IPS-18c (cell line): ENCODE results near the gene DDX5.

Experiments
- H3K4me3 ChIP-seq: 2 replicates; pipeline ENCODE4 v1.7.0; 2013; ENCODE audit warnings: low read depth, mild to moderate bottlenecking, low read length, moderate library complexity; ENCODE audit not compliant: insufficient read depth
- H3K9me3 ChIP-seq: one replicate; pipeline ENCODE4 v1.6.1; 2013; ENCODE audit warnings: mild to moderate bottlenecking, low read length, moderate library complexity; ENCODE audit not compliant: control insufficient read depth, insufficient read depth

Gene DDX5

DNA sequence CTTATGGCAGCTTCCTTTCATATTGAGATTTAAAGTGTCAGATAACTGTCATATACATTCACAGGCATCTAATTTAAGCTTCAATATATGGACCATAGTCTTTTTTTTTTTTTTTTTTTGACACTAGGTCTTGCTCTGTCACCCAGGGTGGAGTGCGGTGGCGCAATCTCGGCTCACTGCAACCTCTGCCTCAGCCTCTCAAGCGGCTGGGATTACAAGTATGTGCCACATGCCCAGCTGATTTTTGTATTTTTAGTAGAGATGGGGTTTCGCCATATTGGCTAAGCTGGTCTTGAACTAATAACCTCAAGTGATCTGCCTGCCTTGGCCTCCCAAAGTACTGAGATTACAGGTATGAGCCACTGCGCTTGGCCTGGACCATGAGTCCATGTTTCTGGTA lies 14.3 kb upstream of the DDX5 start:
- H3K4me3 ChIP-seq = no peak overlapping the region
- no peaks in the 10 kb centered on the region for H3K9me3 ChIP-seq

GRCh38 chr17:64519601-64520000 lies 13.5 kb upstream of the DDX5 start:
- no peak overlapping the region for H3K4me3 ChIP-seq
- H3K9me3 ChIP-seq = no peaks in the 10 kb centered on the region

DNA sequence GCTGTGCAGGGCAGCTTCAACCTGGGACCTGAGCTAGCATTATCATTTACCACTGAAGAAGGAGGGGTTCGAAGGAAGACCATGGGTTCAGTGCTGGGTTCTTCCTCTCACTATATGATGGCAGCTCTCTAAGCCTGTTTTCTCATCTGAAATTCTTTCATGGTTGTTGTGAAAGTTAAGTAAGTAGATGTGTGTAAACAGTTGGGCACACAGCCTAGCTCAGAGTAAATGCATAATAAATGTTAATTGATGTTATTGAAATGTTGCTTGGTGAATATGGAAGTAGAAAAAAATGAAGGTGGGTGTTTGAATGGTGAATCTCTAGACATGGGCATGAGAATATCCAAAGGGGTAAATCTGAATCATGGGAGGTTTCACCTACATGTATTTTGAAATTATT lies 9.7 kb upstream of the DDX5 start:
- no peaks in the 10 kb centered on the region for H3K9me3 ChIP-seq
- no peak overlapping the region for H3K4me3 ChIP-seq

DNA sequence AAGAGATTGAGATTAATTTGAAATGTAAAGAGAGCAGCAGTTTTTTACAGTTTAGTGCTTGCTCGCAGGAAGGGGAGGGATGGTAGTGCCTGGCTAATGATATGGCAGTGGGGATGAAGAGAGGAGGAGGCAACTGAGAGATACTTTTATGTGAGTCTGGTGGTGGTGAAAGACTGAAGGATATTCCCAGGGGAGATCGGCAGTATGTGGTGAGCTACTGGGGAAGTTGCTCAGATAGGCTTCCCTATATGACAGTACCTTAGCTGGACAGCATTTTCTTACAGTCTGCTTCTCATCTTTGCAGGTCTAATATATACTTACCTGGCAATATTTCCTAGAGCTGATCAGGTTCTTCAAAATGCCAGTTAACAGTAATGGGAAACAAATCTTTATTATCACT lies 9.3 kb upstream of the DDX5 start:
- Histone ChIP-seq H3K9me3 (no peaks in the 10 kb centered on the region), H3K4me3 (no peak overlapping the region)

- Histone ChIP-seq H3K9me3 (no peaks in the 10 kb centered on the region), H3K4me3 (no peak overlapping the region)
These were observed 3.1 kb upstream of the DDX5 start for GRCh38 chr17:64509179-64509578.

DNA sequence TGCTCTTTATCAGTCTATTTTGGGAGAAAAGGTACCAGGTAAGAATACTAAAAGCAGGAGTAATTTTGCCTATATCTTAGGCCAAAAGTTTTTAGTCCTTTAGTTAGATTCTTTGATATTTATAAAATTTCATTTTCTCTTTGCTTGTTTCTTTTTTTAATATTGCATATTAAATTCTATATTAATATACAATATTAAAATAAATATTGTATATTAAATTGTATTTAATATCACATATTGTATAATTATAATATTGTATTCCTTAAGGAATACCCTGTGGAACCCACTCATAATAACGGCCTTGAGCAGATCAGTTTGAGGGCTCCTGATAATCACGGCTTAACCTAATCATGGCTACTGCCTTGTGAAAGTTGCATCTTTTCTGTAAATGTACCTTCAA lies 2.6 kb upstream of the DDX5 start:
- Histone ChIP-seq H3K9me3 (no peaks in the 10 kb centered on the region), H3K4me3 (no peak overlapping the region)

DNA sequence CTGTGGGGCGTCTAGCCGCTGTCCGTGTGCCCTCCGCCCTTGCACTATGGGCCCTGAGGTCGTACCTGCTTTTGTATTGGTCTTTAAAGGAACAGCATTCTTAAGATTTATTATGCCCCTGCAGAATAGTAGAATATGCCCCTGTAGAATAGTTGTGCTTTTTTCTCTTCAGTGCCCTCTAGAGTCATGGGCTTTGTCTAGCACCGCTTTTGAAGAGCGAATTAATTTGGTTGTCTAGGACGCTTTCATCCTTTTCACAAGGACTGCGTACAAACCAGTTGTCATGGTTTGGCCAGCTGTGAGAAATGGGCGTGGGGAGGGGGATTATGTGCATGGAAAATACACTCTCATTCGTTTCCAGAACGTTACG lies 1.3 kb upstream of the DDX5 start:
- Histone ChIP-seq H3K4me3 (peak overlapping the region; percentile 96), H3K9me3 (no peaks in the 10 kb centered on the region)

- H3K4me3 ChIP-seq = peak within 1 kb of the TSS; percentile 96
- H3K9me3 ChIP-seq = no peaks in the 10 kb centered on the region
These were observed 705 bp upstream of the DDX5 start, which contains the start of gene CEP95 for GRCh38 chr17:64506576-64507412. CEP95 (plus strand) TSS chr17:64506977; CDS start chr17:64507098, 121 bp downstream.

- Histone ChIP-seq H3K4me3 (peak overlapping the region; percentile 96), H3K9me3 (no peaks in the 10 kb centered on the region)
These were observed 519 bp downstream of the DDX5 start for GRCh38 chr17:64505340-64506200.

GRCh38 chr17:64504769-64505339 lies 1.2 kb downstream of the DDX5 start:
- Histone ChIP-seq H3K4me3 (peak overlapping the region; percentile 96), H3K9me3 (no peaks in the 10 kb centered on the region)

DNA sequence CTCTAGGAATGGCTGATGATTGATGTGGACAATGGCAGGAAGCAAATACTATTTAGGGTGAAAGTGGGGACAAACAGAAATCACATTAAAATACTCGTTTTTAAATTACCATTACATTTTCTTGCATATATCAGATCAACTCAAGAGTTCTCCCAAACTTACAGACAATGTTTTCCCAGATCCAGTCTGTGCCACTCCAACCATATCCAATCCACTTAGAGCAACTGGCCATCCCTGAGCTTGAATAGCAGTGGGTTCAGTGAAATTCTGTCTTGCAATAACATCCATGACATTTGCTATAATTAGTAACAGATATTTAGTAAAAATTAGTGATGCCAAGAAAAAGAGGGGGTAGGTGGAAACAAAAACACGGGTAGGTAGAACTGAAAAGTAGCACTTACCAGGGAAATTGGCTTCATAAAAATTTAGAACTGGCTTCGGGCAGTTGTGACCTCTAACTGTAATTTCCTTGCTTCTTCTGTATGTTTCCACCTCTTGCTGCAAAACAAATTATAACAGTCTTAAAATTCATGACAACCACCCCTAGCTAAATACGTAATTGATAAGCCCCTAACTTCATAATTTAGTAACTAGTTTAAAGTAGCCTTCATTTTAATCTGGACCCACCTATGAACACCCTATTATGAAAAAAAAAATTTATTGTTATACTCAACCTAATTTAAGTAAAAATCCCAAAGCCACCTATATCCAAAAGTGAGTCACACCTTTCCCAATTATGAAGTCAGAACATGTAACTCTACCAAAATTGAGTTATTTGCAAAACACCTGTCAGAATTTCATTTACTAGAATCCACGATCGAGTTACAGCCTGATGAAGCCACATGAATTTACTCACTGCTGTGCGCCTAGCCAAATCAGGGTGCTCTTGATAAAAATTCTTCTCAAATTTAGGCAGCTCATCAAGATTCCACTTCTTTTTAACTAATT lies 2.0 kb downstream of the DDX5 start:
- no peaks in the 10 kb centered on the region for H3K9me3 ChIP-seq
- peak overlapping the region; percentile 96 for H3K4me3 ChIP-seq

DNA sequence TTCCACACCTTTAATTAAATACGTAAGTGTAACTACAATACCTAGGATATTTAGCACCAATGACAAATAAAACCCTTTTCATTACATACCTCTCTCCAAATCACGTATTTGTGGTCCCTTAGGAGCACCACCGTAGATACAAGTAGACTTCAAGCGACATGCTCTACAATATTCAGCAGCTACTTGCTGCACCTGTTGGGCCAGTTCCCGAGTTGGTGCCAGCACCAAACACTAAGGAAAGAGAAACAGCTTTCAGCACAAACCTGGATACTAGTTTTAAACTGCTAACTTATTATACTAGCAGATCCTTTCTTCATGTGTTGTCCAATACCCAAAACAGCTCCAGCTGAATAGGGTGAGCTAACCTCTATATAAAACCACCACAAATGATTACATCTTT lies 2.7 kb downstream of the DDX5 start:
- Histone ChIP-seq H3K9me3 (no peaks in the 10 kb centered on the region), H3K4me3 (no peak overlapping the region)

DNA sequence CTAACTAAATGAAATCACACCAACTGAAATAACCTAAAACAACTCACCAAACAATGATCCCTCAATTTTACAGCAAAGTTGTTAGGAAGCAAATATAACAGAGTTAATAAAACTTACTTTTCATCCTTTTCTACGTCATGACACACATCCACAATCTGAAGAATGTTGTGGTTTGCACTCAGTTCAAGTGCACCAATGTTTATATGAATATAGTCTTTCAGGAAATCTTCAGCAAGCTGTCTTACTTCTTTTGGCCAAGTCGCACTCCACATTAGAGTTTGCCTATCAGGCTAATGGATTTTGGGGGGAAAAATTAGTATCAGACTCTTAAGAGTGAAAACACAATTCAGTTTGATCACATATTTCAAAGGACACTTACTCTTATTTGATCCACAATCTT lies 3.3 kb downstream of the DDX5 start:
- Histone ChIP-seq H3K4me3 (no peak overlapping the region), H3K9me3 (no peaks in the 10 kb centered on the region)

- H3K9me3 ChIP-seq = no peaks in the 10 kb centered on the region
- no peak overlapping the region for H3K4me3 ChIP-seq
These were observed 4.1 kb downstream of the DDX5 start for GRCh38 chr17:64502021-64502420.

- H3K9me3 ChIP-seq = no peaks in the 10 kb centered on the region
- H3K4me3 ChIP-seq = no peak overlapping the region
These were observed 5.0 kb downstream of the DDX5 start for GRCh38 chr17:64500862-64501765.

- H3K4me3 ChIP-seq = no peak overlapping the region
- no peaks in the 10 kb centered on the region for H3K9me3 ChIP-seq
These were observed 5.6 kb downstream of the DDX5 start for GRCh38 chr17:64500487-64500859.
